Measurements from ENCODE around the gene ZNF8. TPM values are rescaled to one million over a fixed set of nuclear protein-coding genes. Genes with fewer than 3 reads are reported as not detected.

ZNF8 gene
- total RNA-seq, 6 experiments from 2014 or later = 3.4 to 4.5 (median 4.1) TPM

- Mint-ChIP-seq H3K4me3 (peak overlapping the region; percentile 99), H3K27ac (peak overlapping the region; percentile 95), H3K27me3 (ENCODE audit: insufficient read depth) (peaks cover 2% of the 10 kb centered on the region), H3K36me3 (ENCODE audit: low read depth) (peaks cover 70% of the 10 kb centered on the region), H3K9me3 (peaks cover 57% of the 10 kb centered on the region), H3K4me1 (ENCODE audit: low read depth) (peaks cover 41% of the 10 kb centered on the region)
- peak; percentile 19 for DNase-seq
- no peak for TF ChIP-seq CTCF (IDR thresholded peaks at IDR 0.05)
Measured at GRCh38 chr19:58279042-58279924, 528 bp downstream of the ZNF8 start.

DNA sequence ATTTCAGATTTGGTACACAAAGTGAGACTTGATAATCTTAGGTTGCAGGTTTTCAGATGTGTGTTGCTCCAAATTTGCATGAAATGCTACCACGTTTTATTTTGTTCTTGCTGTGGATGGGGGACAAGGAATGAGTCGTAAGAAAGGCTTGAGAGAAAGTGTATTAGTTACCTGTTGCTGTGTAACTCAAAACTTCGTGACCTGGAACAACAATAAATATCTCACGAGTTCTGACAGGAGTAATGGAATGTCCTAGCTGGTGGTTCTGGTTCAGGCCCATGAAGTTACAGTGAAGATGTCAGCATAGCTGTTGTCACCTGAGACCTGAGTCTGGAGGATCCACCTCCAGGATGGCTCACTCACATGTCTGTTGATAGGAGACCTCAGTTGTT lies 1.2 kb downstream of the ZNF8 start:
- peaks cover 2% of the 10 kb centered on the region for H3K27me3 Mint-ChIP-seq (ENCODE audit: insufficient read depth)
- peaks cover 51% of the 10 kb centered on the region for H3K9me3 Mint-ChIP-seq
- H3K4me1 Mint-ChIP-seq (ENCODE audit: low read depth) = peaks cover 35% of the 10 kb centered on the region
- peak overlapping the region; percentile 95; the same call in 1 of the 2 replicates for H3K27ac Mint-ChIP-seq
- H3K36me3 Mint-ChIP-seq (ENCODE audit: low read depth) = peaks cover 66% of the 10 kb centered on the region
- peak overlapping the region; percentile 99 for H3K4me3 Mint-ChIP-seq
- no peak for TF ChIP-seq CTCF (IDR thresholded peaks at IDR 0.05)
- no peak for DNase-seq

DNA sequence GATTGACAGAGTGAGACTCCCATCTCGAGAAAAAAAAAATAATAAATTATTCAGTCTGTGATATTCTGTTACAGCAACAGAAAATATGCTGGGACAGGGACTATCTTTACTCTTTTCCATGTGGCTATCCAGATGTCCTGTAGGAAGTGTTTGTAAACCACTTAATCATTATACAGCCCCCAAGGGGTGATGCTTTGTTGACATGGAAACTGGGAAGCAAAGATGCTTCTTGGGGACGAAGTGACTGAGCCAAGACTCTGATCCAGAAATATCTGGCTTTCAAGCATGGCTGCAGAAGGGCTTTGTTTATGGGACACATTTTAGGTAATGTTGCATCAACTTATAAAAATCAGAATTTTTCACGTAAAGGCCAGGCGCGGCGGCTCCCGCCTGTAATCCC lies 5.4 kb downstream of the ZNF8 start:
- TF ChIP-seq CTCF (IDR thresholded peaks at IDR 0.05) = no peak
- DNase-seq = no peak
- Mint-ChIP-seq H3K27ac (no peak overlapping the region), H3K4me3 (no peak overlapping the region), H3K27me3 (ENCODE audit: insufficient read depth) (no peaks in the 10 kb centered on the region; the same call in none of the 2 replicates), H3K9me3 (peaks cover 27% of the 10 kb centered on the region), H3K36me3 (ENCODE audit: low read depth) (peaks cover 86% of the 10 kb centered on the region), H3K4me1 (ENCODE audit: low read depth) (peaks cover 24% of the 10 kb centered on the region)

- Mint-ChIP-seq H3K4me3 (no peak overlapping the region), H3K27me3 (ENCODE audit: insufficient read depth) (peaks cover 2% of the 10 kb centered on the region; the same call in 1 of the 2 replicates), H3K9me3 (peaks cover 75% of the 10 kb centered on the region), H3K4me1 (ENCODE audit: low read depth) (no peaks in the 10 kb centered on the region), H3K36me3 (ENCODE audit: low read depth) (peaks cover 91% of the 10 kb centered on the region), H3K27ac (no peak overlapping the region)
- no peak for DNase-seq
- TF ChIP-seq CTCF (IDR thresholded peaks at IDR 0.05) = no peak
Measured at GRCh38 chr19:58291943-58292342, 13.2 kb downstream of the ZNF8 start.

DNA sequence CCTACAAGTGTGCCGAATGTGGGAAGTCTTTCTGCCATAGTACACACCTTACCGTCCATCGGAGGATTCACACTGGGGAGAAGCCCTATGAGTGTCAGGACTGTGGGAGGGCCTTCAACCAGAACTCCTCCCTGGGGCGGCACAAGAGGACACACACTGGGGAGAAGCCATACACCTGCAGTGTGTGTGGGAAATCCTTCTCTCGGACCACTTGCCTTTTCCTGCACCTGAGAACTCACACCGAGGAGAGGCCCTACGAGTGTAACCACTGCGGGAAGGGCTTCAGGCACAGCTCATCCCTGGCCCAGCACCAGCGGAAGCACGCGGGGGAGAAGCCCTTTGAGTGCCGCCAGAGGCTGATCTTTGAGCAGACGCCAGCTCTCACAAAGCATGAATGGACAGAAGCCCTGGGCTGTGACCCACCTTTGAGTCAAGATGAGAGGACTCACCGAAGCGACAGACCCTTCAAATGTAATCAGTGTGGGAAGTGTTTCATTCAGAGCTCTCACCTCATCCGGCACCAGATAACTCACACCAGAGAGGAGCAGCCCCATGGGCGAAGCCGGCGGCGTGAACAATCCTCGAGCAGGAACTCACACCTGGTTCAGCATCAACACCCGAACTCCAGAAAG lies 16.1 kb downstream of the ZNF8 start:
- no peak for TF ChIP-seq CTCF (IDR thresholded peaks at IDR 0.05)
- Mint-ChIP-seq H3K4me1 (ENCODE audit: low read depth) (no peaks in the 10 kb centered on the region), H3K4me3 (no peak overlapping the region), H3K27me3 (ENCODE audit: insufficient read depth) (peaks cover 2% of the 10 kb centered on the region; the same call in 1 of the 2 replicates), H3K27ac (no peak overlapping the region), H3K9me3 (peaks cover 82% of the 10 kb centered on the region), H3K36me3 (ENCODE audit: low read depth) (peaks cover 87% of the 10 kb centered on the region)
- DNase-seq = no peak
